HG02981 (cell line): ENCODE measurements around the gene C11orf68.

Source experiments
- ATAC-seq: cut with Tn5 transposase; IDR thresholded peaks from one replicate; pipeline ENCODE4 v1.9.1; 2021; ENCODE audit warnings: mild to moderate bottlenecking, moderate library complexity; ENCODE audit not compliant: unreplicated experiment

The C11orf68 gene

DNA sequence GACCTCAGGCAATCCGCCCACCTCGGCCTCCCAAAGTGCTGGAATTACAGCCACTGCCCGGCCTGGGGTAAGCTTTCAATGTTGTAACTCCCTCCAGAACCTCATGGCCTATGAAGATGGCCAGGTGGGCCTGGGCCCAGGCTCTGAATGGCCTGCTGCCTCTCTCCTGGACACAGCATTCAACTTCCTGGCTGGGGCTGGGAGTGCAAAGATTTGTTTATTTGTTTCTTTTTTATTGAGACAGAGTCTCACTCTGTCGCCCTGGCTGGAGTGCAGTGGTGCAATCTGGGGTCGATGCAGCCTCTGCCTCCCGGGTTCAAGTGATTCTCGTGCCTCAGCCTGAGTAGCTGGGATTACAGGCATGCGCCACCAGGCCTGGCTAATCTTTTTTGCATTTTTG, 25.9 kb upstream of the C11orf68 start:
- ATAC-seq, result no peak

DNA sequence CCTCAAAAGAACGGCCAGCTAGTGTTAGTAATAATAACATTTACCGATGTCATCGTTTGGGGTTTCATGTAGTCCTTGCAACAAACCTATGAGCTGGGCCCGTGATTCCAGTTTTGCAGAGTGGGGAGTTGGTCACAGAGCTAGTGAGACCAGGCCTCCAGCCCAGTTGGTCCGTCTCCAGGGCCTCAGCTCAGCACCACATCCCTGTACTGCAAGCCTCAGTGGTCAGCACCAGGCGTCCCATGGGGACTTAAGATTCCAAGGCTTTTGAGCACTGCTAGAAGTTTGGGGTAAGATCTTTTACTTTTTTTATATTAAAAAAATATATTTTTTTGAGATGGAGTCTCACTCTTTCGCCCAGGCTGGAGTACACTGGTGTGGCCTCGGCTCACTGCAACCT, 25.3 kb upstream of the C11orf68 start:
- no peak for ATAC-seq

GRCh38 chr11:65942531-65942930, 23.7 kb upstream of the C11orf68 start:
- ATAC-seq, result no peak

DNA sequence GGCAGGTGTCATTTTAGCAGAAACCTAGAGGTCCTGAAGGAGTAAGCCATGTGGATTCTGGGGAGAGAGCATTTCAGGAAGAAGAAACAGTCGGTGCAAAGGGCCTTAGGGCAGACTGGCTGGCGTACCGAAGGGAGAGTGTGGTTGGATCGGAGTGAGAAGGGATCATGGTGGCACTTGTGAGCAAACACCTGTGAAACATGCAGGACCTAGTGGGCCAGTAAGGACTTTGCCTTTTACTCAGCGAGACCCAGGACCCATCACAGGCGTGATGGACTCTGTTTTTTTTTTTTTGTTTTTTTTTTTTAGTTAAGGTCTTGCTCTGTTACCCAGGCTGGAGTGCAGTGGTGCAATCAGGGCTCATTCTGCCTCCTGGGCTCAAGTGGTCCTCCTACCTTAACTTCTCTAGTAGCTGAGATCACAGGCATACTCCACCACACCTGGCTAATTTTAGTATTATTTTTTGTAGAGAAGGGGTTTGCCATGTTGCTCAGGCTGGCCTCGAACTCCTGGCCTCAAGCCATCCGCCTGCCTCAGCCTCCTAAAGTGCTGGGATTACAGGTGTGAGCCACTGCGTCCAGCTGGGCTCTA, 23.0 kb upstream of the C11orf68 start:
- no peak for ATAC-seq

DNA sequence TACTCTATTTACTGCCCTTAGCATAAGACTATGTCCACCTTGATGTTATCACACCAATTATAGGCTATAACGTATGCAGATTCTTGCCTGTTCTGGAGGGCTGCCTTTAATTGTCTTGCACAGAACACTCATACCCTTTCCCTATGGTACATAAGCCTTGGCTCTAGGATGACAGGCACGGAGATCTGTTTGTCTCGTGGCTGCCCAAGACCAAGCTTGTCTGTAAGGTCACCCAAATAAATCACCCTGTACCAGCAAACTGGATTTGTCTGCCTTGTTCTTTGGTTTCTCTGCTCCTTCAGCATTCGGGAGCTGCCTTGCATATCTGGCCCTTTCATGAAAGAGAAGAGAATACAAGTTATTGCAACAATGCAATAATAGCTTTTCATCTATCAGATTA, 18.9 kb upstream of the C11orf68 start:
- no peak for ATAC-seq

DNA sequence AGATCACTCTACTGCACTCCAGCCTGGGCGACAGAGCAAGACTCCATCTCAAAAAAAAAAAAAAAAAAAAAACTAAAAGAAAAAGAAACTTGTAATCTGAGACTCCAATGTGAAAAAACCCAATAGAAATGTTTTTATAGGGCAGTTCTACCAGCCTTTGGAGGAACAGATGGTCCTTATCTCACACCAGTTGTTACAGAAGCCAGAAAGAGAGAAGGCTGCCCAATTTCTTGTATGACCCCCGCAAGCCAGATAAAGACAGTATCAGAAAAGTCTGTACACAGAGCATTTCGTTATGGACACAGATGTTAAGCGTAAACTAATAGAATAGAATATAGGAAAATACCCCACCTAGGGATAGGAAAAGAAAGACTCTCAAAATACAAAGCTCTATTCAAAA, 15.2 kb upstream of the C11orf68 start:
- ATAC-seq, result no peak

GRCh38 chr11:65932558-65932919, 13.7 kb upstream of the C11orf68 start:
- ATAC-seq, result no peak

DNA sequence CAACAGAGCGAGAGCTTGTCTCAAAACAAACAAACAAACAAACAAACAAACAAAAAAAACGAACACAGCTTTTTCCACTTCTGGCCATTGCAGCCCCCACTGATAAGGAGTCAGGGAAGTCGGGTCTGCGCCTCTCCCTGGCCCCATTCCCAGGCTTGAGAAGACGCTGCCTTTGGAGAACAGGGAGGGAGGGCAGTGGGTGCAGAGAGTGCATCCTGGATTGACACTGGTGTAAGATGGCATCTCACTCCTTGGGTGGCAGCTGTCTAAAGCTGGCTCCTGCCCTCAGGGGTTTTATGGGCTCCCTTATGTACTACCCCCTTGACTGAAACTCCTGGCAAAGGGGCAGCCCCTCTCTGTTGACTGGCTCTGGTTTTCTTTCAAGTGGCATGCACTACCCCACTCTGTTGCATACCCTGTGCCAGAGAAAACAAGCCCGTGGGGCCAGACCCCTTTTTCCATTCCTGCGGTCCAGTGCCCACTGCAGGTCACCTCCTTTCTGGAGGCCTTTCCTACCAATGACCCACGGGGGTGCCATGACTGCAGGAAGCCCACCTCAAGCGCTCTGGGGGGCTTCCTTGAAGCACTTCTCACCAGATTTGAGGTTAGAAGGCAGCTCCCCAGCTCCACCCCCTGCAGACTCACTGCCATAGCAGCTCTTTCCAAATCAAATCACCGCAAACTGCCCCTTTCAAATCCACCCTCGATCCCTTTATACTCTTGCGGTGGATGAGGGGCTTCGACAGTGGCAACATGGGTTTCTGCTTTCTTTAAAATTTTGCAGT, 13.1 kb upstream of the C11orf68 start:
- ATAC-seq, result no peak

DNA sequence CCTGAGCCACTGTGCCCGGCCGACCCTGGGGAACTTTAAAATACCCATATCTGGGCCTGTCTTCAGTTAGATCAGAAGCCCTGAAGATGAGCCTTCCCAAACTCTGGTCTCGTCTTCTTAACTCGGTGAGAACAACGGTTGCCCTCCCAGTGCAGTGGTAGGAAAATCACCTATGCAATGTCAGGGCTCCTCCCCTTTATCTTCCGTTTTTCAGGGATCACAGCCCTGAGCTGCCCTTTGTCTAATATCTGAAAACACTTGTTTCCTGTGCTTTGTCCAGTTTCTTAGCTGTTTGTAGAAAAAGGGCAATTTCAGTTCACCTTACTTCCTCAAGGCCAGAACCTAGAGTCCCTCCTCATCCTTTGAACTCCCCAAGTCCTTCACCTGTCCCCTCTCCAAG, 9.8 kb upstream of the C11orf68 start:
- no peak for ATAC-seq

DNA sequence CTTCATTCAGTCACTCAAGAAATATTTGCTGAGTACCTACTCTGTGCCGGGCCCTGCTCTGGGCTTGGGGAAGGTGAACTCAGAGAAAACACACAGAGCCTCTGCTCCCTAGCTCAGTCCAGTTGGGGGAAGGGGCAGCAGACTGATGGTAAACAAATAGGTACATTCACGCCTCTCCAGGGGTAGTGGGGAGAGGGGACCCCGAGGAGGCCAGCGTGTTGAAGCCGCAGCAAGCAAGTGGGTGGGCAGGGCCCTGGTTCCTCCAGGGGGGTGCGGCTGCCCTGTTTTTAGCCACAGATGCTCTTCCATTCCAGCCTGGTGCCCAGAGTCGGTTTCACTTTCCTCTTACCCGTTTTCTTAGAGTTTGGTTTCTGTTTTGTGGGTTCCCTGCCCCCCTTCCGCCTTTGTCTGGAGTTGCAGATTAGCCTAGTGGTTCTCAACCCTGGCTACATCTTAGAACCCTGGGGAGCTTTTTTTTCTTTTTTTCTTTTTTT, 9.1 kb upstream of the C11orf68 start:
- peak; percentile 75 for ATAC-seq

GRCh38 chr11:65925397-65925796, 6.5 kb upstream of the C11orf68 start:
- no peak for ATAC-seq

DNA sequence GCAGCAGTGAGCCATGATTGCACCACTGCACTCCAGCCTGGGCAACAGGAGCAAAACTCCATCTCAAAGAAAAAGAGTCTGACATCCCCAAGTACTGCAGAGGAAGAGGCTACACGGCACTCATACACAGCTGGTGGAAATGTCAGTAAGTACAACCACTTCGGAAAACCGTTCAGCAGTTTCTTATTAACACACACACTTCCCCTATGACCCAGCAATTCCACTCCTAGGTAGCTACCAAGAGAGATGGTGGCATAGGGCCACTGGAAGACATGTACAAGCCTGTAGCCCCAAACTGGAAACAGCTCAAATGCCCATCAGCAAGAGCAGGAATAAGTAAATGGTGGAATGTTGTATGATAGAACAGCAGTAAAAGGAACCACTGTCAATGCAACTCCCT, 3.7 kb upstream of the C11orf68 start:
- ATAC-seq, result no peak

- no peak for ATAC-seq
Measured at GRCh38 chr11:65921876-65922275, 3.0 kb upstream of the C11orf68 start.

DNA sequence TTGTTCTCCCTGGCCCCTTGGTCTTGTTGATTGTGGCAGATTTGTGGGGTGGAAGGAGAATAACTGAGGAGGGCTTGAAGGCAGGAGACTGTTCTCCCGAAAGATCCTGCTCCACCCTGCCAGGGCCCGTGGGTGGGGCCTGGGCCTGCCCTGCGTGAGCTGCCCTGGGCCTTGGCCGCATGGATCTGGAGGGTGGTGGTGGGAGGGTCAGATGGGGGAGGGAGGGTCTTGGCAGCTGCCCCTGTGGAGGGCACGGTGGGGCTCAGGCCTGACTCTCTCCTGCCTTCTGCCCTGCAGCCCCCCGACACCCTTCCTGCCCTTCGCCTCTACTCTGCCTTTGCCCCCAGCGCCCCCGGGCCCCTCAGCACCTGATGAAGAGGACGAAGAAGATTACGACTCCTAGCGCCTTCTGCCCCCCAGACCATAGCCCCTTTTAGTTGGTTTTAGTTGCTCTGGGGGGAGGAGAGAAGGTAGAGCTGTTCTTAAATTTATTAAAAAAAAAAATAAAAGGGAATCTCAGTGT, 2.2 kb upstream of the C11orf68 start:
- ATAC-seq, result no peak

GRCh38 chr11:65920372-65920802, 1.5 kb upstream of the C11orf68 start:
- no peak for ATAC-seq

GRCh38 chr11:65919573-65920371, 910 bp upstream of the C11orf68 start:
- ATAC-seq, result peak; percentile 33

- ATAC-seq, result peak; percentile 74
Measured at GRCh38 chr11:65919141-65919572, 295 bp upstream of the C11orf68 start, which contains the start of gene DRAP1. DRAP1 (plus strand) TSS chr11:65919426; CDS start chr11:65919502, 76 bp downstream.

GRCh38 chr11:65917434-65918210, 1.2 kb downstream of the C11orf68 start:
- ATAC-seq, result no peak

DNA sequence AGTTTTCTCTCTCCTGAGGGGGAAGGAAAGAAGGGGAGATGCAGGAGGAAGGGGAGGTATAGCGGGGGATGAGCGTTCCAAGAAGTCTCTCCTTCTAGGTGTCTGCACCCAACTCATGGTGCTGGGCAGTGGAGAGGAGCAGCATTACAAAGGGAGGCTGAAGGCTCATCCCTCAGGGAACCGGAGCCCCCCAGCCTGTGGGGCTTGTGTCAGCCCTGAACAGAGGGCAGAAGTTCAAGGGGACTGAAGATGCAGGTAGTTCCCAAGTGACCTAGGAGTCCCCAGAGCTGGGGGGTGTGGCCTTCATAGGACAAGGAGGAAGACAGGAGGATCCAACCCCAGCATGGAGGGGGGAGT, 1.8 kb downstream of the C11orf68 start:
- no peak for ATAC-seq

DNA sequence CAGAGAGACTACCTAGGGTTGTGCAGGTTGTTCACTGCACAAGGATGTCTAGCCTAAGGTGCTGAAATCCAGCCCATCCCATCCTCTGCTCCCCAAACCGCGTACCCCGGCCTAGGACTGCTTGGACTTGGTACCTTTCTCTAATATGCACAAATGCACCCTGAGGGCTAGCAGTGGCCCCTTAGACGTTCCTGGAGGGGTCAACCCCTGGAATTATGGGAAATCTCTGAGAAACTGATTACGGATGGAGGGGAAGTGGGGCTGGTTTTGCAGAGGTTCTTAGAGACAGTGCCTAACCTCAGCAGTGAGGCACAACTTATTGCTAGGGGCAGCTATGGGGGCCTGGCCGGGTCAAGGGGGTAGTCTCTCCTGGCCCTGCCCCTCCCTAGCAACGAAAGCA, 2.5 kb downstream of the C11orf68 start:
- ATAC-seq, result no peak

GRCh38 chr11:65915821-65916251, 3.0 kb downstream of the C11orf68 start:
- ATAC-seq, result no peak
